SU-DHL-6 (cell line): ENCODE results near the gene TEKT1.

Experiments
- H2AFZ ChIP-seq: fragments of 200-600 bp; sonication (generic); 2 replicates; pipeline ENCODE4 v1.6.1; 2014; ENCODE audit warnings: low read depth, mild to moderate bottlenecking, moderate library complexity, mixed read lengths, antibody characterized with exemption, low read length; ENCODE audit not compliant: severe bottlenecking
- H3F3A ChIP-seq: fragments of 200-600 bp; shearing (Covaris generic); 2 replicates; pipeline ENCODE4 v1.6.0; 2016; ENCODE audit warnings: antibody characterized with exemption, mild to moderate bottlenecking; ENCODE audit not compliant: insufficient read depth
- H3K27ac ChIP-seq: fragments of 200-600 bp; sonication (generic); 2 replicates; pipeline ENCODE4 v1.5.1; 2016; ENCODE audit warnings: low read depth, mild to moderate bottlenecking, low read length, moderate library complexity, mixed read lengths
- H3K27me3 ChIP-seq: fragments of 200-600 bp; sonication (generic), shearing (Covaris generic); 2 replicates; pipeline ENCODE4 v1.6.0; 2014; ENCODE audit warnings: mild to moderate bottlenecking, low read length
- H3K36me3 ChIP-seq: fragments of 200-600 bp; sonication (generic); 2 replicates; pipeline ENCODE4 v1.6.1; 2014; ENCODE audit warnings: mild to moderate bottlenecking, low read length, mixed read lengths
- H3K4me2 ChIP-seq: fragments of 300-600, 200-600 bp; shearing (Covaris generic), sonication (generic); 2 replicates; pipeline ENCODE4 v1.6.0; 2014; ENCODE audit warnings: low read length, low read depth, mild to moderate bottlenecking; ENCODE audit not compliant: poor library complexity, severe bottlenecking
- H3K4me3 ChIP-seq: fragments of 200-600 bp; sonication (generic); 2 replicates; pipeline ENCODE4 v1.5.1; 2014; ENCODE audit warnings: antibody characterized with exemption, low read length, mild to moderate bottlenecking, mixed read lengths; ENCODE audit not compliant: insufficient read depth, poor library complexity, severe bottlenecking
- H3K79me2 ChIP-seq: fragments of 200-600 bp; sonication (generic); 2 replicates; pipeline ENCODE4 v1.6.1; 2014; ENCODE audit warnings: mild to moderate bottlenecking, low read length, moderate library complexity; ENCODE audit not compliant: insufficient read depth
- H3K9ac ChIP-seq: fragments of 200-600 bp; sonication (generic); 2 replicates; pipeline ENCODE4 v1.7.0; 2014; ENCODE audit warnings: mild to moderate bottlenecking, low read length
- H3K9me2 ChIP-seq: fragments of 200-600 bp; sonication (generic); replicated peaks from 2 replicates; pipeline ENCODE4 v1.6.1; 2014; ENCODE audit warnings: low read length; ENCODE audit not compliant: insufficient read depth
- H3K9me3 ChIP-seq: fragments of 200-600 bp; sonication (generic); 2 replicates; pipeline ENCODE4 v1.6.1; 2014; ENCODE audit warnings: low read length, mixed read lengths; ENCODE audit not compliant: insufficient read depth
- H4K20me1 ChIP-seq: fragments of 200-600 bp; sonication (generic); 2 replicates; pipeline ENCODE4 v1.6.1; 2014; ENCODE audit warnings: low read depth, mild to moderate bottlenecking, antibody characterized with exemption, low read length, moderate library complexity, mixed read lengths
- CTCF ChIP-seq: fragments of 200-600 bp; sonication (generic); IDR thresholded peaks from one replicate; pipeline ENCODE4 v1.5.1; 2017; ENCODE audit warnings: antibody characterized with exemption, mild to moderate bottlenecking, low read length, moderate library complexity; ENCODE audit not compliant: insufficient read depth, poor library complexity, severe bottlenecking
- EZH2phosphoT487 ChIP-seq: fragments of 200-600 bp; sonication (generic), shearing (Covaris generic); conservative IDR thresholded peaks from 2 replicates; pipeline ENCODE4 v1.6.1; 2018; ENCODE audit warnings: mild to moderate bottlenecking, antibody characterized with exemption, low read length, moderate library complexity, mixed read lengths

Gene TEKT1

GRCh38 chr17:6811510-6811909, 20.0 kb downstream of the TEKT1 start:
- H3K27ac ChIP-seq: no peak overlapping the region
- no peaks in the 10 kb centered on the region for H3F3A ChIP-seq
- no peaks in the 10 kb centered on the region for H3K9me2 ChIP-seq
- no peak overlapping the region for H3K4me3 ChIP-seq
- H3K79me2 ChIP-seq: no peaks in the 10 kb centered on the region
- H3K27me3 ChIP-seq: no peaks in the 10 kb centered on the region
- no peak overlapping the region for H3K4me2 ChIP-seq
- H4K20me1 ChIP-seq: no peaks in the 10 kb centered on the region
- no peaks in the 10 kb centered on the region for H3K9me3 ChIP-seq
- H2AFZ ChIP-seq: no peak overlapping the region
- TF ChIP-seq CTCF (no peak), EZH2phosphoT487 (no peak)
- H3K9ac ChIP-seq: no peak overlapping the region
- H3K36me3 ChIP-seq: no peaks in the 10 kb centered on the region

GRCh38 chr17:6800422-6801027, 31.0 kb downstream of the TEKT1 start:
- no peaks in the 10 kb centered on the region for H3K36me3 ChIP-seq
- TF ChIP-seq EZH2phosphoT487 (no peak), CTCF (no peak)
- H3K27ac ChIP-seq: no peak overlapping the region
- H3K27me3 ChIP-seq: no peaks in the 10 kb centered on the region
- no peaks in the 10 kb centered on the region for H4K20me1 ChIP-seq
- no peaks in the 10 kb centered on the region for H3K79me2 ChIP-seq
- no peaks in the 10 kb centered on the region for H3K9me3 ChIP-seq
- H3F3A ChIP-seq: no peaks in the 10 kb centered on the region
- H3K9me2 ChIP-seq: no peaks in the 10 kb centered on the region
- no peak overlapping the region for H3K4me3 ChIP-seq
- no peak overlapping the region for H3K9ac ChIP-seq
- no peak overlapping the region for H3K4me2 ChIP-seq
- H2AFZ ChIP-seq: no peak overlapping the region

GRCh38 chr17:6799738-6800137, 31.8 kb downstream of the TEKT1 start:
- Histone ChIP-seq H4K20me1 (no peaks in the 10 kb centered on the region), H3K4me3 (no peak overlapping the region), H3K27me3 (no peaks in the 10 kb centered on the region), H3K36me3 (no peaks in the 10 kb centered on the region), H3K9me2 (no peaks in the 10 kb centered on the region), H3K4me2 (no peak overlapping the region), H3K27ac (no peak overlapping the region), H3F3A (no peaks in the 10 kb centered on the region), H3K9me3 (no peaks in the 10 kb centered on the region), H3K79me2 (no peaks in the 10 kb centered on the region), H2AFZ (no peak overlapping the region), H3K9ac (no peak overlapping the region)
- TF ChIP-seq CTCF (no peak), EZH2phosphoT487 (no peak)
